ENCODE measurements around the gene STARD3NL.
A peak's percentile ranks its signal among the peaks of the same experiment; 100 is the strongest.

Gene STARD3NL

GRCh38 chr7:38178004-38178694, at the start of gene STARD3NL:
Gene STARD3NL, plus strand, starts transcription at chr7:38178245. Its CDS starts 29,260 bp downstream, at chr7:38207505.
- TF ChIP-seq ZNF274 (IDR thresholded peaks at IDR 0.05; ENCODE audit: low read depth, low read length) (no peak), YY1 (IDR thresholded peaks at IDR 0.05; ENCODE audit: insufficient read depth, insufficient read length) (no peak), SUZ12 (IDR thresholded peaks at IDR 0.05; ENCODE audit: extremely low read depth, insufficient read depth, insufficient read length) (no peak)
- Histone ChIP-seq H3K4me1 (ENCODE audit: insufficient read depth, insufficient read length) (no peaks in the 10 kb centered on the region), H3K9ac (ENCODE audit: insufficient read length, low read depth) (peak within 1 kb of the TSS; percentile 88)

GRCh38 chr7:38129162-38129561, 48.9 kb upstream of the STARD3NL start:
- H3K36me3 ChIP-seq (ENCODE audit: insufficient read depth, insufficient read length, low read length) = no peaks in the 10 kb centered on the region
- DNase-seq (ENCODE audit: low read depth, low spot score) = no peak
- no peaks in the 10 kb centered on the region for H3K4me1 ChIP-seq (ENCODE audit: insufficient read depth, insufficient read length)
- H3K4me3 ChIP-seq (ENCODE audit: insufficient read length, low read depth) = no peak overlapping the region
- TF ChIP-seq ZNF274 (IDR thresholded peaks at IDR 0.05; ENCODE audit: low read depth, low read length) (no peak), SUZ12 (IDR thresholded peaks at IDR 0.05; ENCODE audit: extremely low read depth, insufficient read depth, insufficient read length) (no peak), YY1 (IDR thresholded peaks at IDR 0.05; ENCODE audit: insufficient read depth, insufficient read length) (no peak)
- H3K27me3 ChIP-seq (ENCODE audit: insufficient read depth, insufficient read length) = no peaks in the 10 kb centered on the region
- peaks cover 16% of the 10 kb centered on the region for H3K9me3 ChIP-seq (ENCODE audit: insufficient read depth, low read length)
- H3K9ac ChIP-seq (ENCODE audit: insufficient read length, low read depth) = no peak overlapping the region

More at GRCh38 chr7:38178004-38178694, at the start of gene STARD3NL:
- peak; percentile 100 for DNase-seq (ENCODE audit: low read depth, low spot score)
- peak within 1 kb of the TSS; percentile 95 for H3K4me3 ChIP-seq (ENCODE audit: insufficient read length, low read depth)
- no peaks in the 10 kb centered on the region for H3K27me3 ChIP-seq (ENCODE audit: insufficient read depth, insufficient read length)
- H3K9me3 ChIP-seq (ENCODE audit: insufficient read depth, low read length) = no peaks in the 10 kb centered on the region
- peaks cover 16% of the 10 kb centered on the region for H3K36me3 ChIP-seq (ENCODE audit: insufficient read depth, insufficient read length, low read length)

DNA sequence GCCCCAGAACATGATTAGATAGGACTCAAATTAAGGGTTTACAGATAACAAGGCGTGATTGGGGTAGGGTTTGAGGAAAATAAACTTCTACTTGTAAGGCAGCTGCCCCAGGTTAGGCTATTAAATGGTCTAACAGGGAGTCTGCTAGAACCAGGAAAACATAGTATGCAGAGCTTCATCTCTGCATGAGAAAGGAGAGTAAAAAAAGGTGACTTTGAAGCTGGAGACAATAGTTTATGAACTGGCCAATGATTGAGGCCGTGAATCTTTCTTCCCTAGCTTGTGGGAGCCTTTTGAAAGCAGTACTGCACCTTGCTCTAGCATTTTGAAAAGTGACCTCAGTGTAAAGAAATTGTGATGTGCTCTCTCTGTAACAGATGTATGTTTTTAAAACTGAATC, 48.5 kb upstream of the STARD3NL start:
- no peaks in the 10 kb centered on the region for H3K4me1 ChIP-seq (ENCODE audit: insufficient read depth, insufficient read length)
- no peaks in the 10 kb centered on the region for H3K27me3 ChIP-seq (ENCODE audit: insufficient read depth, insufficient read length)
- no peak for TF ChIP-seq SUZ12 (IDR thresholded peaks at IDR 0.05; ENCODE audit: extremely low read depth, insufficient read depth, insufficient read length)
- no peak for TF ChIP-seq ZNF274 (IDR thresholded peaks at IDR 0.05; ENCODE audit: low read depth, low read length)
- DNase-seq (ENCODE audit: low read depth, low spot score) = peak; percentile 23
- H3K4me3 ChIP-seq (ENCODE audit: insufficient read length, low read depth) = no peak overlapping the region
- H3K9me3 ChIP-seq (ENCODE audit: insufficient read depth, low read length) = peaks cover 16% of the 10 kb centered on the region
- H3K36me3 ChIP-seq (ENCODE audit: insufficient read depth, insufficient read length, low read length) = no peaks in the 10 kb centered on the region
- no peak overlapping the region for H3K9ac ChIP-seq (ENCODE audit: insufficient read length, low read depth)

GRCh38 chr7:38138171-38138570, 39.9 kb upstream of the STARD3NL start:
- TF ChIP-seq ZNF274 (IDR thresholded peaks at IDR 0.05; ENCODE audit: low read depth, low read length) (no peak), SUZ12 (IDR thresholded peaks at IDR 0.05; ENCODE audit: extremely low read depth, insufficient read depth, insufficient read length) (no peak), YY1 (IDR thresholded peaks at IDR 0.05; ENCODE audit: insufficient read depth, insufficient read length) (no peak)

GRCh38 chr7:38141187-38141586, 36.9 kb upstream of the STARD3NL start:
- Histone ChIP-seq H3K9me3 (ENCODE audit: insufficient read depth, low read length) (no peaks in the 10 kb centered on the region), H3K36me3 (ENCODE audit: insufficient read depth, insufficient read length, low read length) (no peaks in the 10 kb centered on the region), H3K27me3 (ENCODE audit: insufficient read depth, insufficient read length) (no peaks in the 10 kb centered on the region), H3K9ac (ENCODE audit: insufficient read length, low read depth) (no peak overlapping the region), H3K4me1 (ENCODE audit: insufficient read depth, insufficient read length) (no peaks in the 10 kb centered on the region), H3K4me3 (ENCODE audit: insufficient read length, low read depth) (no peak overlapping the region)
- TF ChIP-seq ZNF274 (IDR thresholded peaks at IDR 0.05; ENCODE audit: low read depth, low read length) = no peak
- TF ChIP-seq YY1 (IDR thresholded peaks at IDR 0.05; ENCODE audit: insufficient read depth, insufficient read length) = no peak
- no peak for TF ChIP-seq SUZ12 (IDR thresholded peaks at IDR 0.05; ENCODE audit: extremely low read depth, insufficient read depth, insufficient read length)
- DNase-seq (ENCODE audit: low read depth, low spot score) = no peak

More at GRCh38 chr7:38138171-38138570, 39.9 kb upstream of the STARD3NL start:
- Histone ChIP-seq H3K27me3 (ENCODE audit: insufficient read depth, insufficient read length) (no peaks in the 10 kb centered on the region), H3K4me3 (ENCODE audit: insufficient read length, low read depth) (no peak overlapping the region), H3K36me3 (ENCODE audit: insufficient read depth, insufficient read length, low read length) (no peaks in the 10 kb centered on the region), H3K4me1 (ENCODE audit: insufficient read depth, insufficient read length) (no peaks in the 10 kb centered on the region), H3K9ac (ENCODE audit: insufficient read length, low read depth) (no peak overlapping the region), H3K9me3 (ENCODE audit: insufficient read depth, low read length) (peaks cover 10% of the 10 kb centered on the region)
- DNase-seq (ENCODE audit: low read depth, low spot score) = no peak

- Histone ChIP-seq H3K4me1 (ENCODE audit: insufficient read depth, insufficient read length) (no peaks in the 10 kb centered on the region), H3K4me3 (ENCODE audit: insufficient read length, low read depth) (no peak overlapping the region), H3K27me3 (ENCODE audit: insufficient read depth, insufficient read length) (no peaks in the 10 kb centered on the region), H3K9ac (ENCODE audit: insufficient read length, low read depth) (no peak overlapping the region), H3K9me3 (ENCODE audit: insufficient read depth, low read length) (no peaks in the 10 kb centered on the region), H3K36me3 (ENCODE audit: insufficient read depth, insufficient read length, low read length) (no peaks in the 10 kb centered on the region)
- DNase-seq (ENCODE audit: low read depth, low spot score) = no peak
- TF ChIP-seq SUZ12 (IDR thresholded peaks at IDR 0.05; ENCODE audit: extremely low read depth, insufficient read depth, insufficient read length) (no peak), YY1 (IDR thresholded peaks at IDR 0.05; ENCODE audit: insufficient read depth, insufficient read length) (no peak), ZNF274 (IDR thresholded peaks at IDR 0.05; ENCODE audit: low read depth, low read length) (no peak)
Measured at GRCh38 chr7:38142736-38143135, 35.3 kb upstream of the STARD3NL start.

GRCh38 chr7:38147005-38147404, 31.0 kb upstream of the STARD3NL start:
- Histone ChIP-seq H3K9ac (ENCODE audit: insufficient read length, low read depth) (no peak overlapping the region), H3K4me3 (ENCODE audit: insufficient read length, low read depth) (no peak overlapping the region), H3K9me3 (ENCODE audit: insufficient read depth, low read length) (no peaks in the 10 kb centered on the region), H3K36me3 (ENCODE audit: insufficient read depth, insufficient read length, low read length) (no peaks in the 10 kb centered on the region), H3K27me3 (ENCODE audit: insufficient read depth, insufficient read length) (no peaks in the 10 kb centered on the region), H3K4me1 (ENCODE audit: insufficient read depth, insufficient read length) (no peaks in the 10 kb centered on the region)
- TF ChIP-seq SUZ12 (IDR thresholded peaks at IDR 0.05; ENCODE audit: extremely low read depth, insufficient read depth, insufficient read length) (no peak), YY1 (IDR thresholded peaks at IDR 0.05; ENCODE audit: insufficient read depth, insufficient read length) (no peak), ZNF274 (IDR thresholded peaks at IDR 0.05; ENCODE audit: low read depth, low read length) (no peak)
- DNase-seq (ENCODE audit: low read depth, low spot score) = no peak
